HG02588 (cell line): ENCODE data around the gene STX18.
"Not testable (repeated sequence)": the region's sequence is repeated elsewhere in the genome, so short reads cannot be mapped to it uniquely, and the experiment has no call there.

Source experiments
- ATAC-seq: cut with Tn5 transposase; IDR thresholded peaks from one replicate; pipeline ENCODE4 v1.9.1; 2021; ENCODE audit warnings: mild to moderate bottlenecking, moderate library complexity; ENCODE audit not compliant: unreplicated experiment

Gene STX18

DNA sequence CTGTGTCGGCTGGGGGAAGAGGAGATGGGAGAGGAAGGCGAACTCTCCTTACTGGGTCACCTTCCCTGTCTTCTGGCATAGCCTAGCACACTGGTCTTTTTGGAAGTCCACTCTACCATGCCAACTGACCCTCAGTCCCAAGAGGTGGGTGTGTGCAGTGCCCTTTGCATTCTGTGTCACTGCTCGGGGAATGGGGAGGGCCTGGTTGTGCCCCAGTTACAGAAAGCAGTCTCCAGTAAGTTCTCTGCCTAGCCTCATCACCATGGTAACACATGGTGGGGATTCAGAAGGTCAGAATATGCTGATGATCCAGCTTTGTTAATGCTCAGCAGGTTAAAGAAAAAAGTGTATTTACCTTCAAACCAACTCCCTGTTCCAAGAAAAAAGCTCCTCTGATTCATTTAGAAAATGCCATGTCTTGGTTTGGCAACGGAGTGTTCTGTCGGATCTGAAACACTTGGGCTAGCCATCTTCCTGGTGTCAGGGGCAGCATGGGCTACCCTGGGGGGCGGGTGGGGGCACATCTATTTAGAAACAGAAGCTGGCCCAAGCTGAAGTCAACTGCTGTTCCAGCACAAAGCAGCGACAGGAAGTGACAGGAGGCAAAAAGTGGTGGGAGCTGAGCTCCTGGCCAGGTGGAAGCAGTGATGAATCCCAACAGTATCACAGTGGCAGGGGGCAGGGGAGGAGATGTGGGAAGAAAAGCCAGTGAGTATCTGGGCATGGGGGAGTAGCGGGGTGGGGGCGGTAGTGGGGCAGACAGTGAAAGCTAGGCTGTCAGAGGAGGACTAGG, 117.9 kb downstream of the STX18 start:
- no peak for ATAC-seq

DNA sequence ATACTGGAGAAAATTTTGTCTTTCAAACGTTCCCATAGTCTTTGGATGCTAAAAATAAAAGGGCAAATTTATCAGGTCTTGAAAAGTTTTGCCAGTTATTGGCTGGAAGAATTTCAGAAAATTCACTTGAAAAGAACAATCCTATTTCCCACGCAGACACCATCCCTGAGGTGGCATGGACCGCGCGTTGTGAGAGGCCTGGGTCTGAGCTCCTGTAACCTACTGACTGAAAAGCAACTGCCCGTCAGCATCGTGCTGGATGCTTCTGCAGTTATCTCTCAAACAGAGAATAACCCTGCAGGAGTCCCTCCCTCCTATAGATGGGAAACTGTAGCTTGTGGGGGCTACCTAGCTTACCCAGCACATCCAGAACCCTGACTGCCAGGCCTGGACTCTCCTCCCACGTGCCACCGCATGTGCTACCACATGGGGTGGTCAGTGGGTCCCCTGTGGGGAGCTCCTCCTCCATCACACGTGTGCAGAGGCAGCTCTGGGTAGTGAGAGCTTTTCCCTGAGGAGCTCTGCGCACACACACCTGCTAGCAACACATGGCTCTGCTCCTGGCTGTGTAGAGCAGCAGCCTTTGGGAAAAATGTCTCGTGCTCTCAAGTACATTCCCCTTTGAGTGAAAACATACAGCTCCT, 118.9 kb downstream of the STX18 start:
- no peak for ATAC-seq

DNA sequence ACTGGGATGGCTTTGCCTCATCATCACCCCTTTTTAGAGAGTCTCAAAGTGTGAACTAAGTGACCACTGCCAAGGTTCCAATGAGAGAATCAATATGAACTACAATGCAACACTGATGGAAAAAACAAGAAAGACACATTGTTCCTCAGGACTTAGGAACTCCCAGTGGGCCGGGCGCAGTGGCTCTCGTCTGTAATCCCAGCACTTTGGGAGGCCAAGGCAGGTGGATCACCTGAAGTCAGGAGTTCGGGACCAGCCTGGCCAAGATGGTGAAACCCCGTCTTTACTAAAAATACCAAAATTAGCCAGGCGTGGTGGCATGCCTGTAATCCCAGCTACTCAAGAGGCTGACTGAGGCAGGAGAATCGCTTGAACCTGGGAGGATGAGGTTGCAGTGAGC, 119.7 kb downstream of the STX18 start:
- ATAC-seq, result not testable (repeated sequence)

DNA sequence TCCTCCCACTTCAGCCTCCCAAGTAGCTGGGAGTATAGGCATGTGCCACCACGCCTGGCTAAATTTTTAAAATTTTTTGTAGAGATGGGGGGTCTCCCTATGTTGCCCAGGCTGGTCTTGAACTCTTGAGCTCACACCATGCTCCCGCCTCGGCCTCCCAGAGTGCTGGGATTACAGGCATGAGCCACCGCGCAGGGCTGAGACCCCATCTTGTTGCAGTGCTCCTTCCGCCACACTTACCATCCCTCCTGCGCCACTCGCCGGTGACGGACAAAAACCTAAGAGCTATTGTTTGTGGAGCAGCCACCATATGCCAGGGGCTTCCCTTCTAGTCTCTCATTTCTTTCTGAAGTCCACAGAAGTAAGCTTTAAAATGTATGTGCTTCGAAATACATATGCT, 120.5 kb downstream of the STX18 start:
- ATAC-seq, result no peak

DNA sequence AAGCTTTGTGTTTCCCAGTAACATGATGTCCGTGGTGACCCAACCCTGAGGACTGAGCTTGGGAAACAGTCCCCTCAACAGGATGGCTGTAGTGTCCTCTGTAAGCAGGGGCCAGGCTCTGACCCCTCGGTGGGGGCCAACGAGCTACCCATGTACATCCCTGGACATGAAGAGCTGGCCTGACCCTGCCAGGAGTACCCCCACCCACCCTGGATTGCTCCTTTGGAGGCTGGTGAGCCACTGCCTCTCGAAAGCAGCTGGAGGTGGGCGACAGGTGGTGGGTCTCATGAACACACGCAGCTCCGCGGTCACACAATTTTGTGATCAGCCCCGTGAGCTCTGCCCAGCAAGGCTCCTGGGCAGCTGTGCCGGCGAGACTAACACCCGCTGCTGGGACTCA, 121.4 kb downstream of the STX18 start:
- no peak for ATAC-seq

DNA sequence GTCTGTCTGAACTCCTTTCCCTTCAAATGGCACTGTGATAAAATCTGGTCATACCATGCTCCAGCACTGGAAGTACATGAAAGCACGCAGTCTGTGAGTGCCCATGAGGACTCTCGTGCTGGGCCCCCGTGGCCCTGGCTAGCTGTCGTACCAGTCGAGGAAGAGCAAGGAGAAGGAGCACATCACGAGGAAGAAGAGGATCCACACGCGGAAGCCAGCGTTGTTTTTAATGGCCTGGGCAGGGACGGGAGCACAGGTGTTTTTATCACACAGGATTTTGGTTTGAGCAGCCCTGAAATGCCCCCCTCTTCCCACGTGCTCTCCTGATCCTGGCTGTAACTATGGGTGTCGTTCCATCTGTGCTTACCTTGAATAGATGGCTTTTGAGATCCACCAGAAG, 122.0 kb downstream of the STX18 start:
- no peak for ATAC-seq

DNA sequence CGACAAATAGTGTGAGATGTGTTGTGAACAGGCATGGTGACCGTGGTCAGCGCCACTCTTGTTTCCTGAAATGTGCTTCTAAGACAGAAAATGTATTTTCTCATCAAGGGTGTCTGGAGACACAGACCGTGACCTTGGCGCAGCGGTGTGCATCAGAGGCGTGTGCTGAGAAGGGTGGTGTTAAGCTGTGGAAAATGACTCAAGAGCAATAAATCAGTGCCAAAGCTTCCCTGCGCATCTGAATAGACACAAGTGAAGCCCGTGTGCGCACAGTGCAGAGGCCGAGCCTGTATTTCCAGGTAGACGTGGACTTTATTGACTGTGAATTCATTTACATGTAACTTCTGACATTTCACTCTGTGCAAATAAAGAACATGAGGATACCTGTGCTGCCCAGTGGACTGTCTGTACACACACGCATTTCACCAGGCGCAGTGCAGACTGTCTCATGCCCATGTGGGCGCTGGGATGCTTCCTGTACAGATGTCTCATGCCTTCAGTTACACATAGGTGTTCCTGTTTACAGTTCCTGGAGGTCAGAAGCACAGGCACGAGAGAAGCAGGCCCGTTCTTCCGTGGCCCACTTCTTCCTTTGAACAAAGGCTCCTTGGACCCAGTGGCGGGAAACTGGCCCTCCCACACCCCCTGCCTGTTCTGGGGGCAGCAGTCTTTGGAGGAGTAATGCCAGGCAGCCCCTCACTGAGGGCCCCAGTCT, 123.0 kb downstream of the STX18 start:
- no peak for ATAC-seq

DNA sequence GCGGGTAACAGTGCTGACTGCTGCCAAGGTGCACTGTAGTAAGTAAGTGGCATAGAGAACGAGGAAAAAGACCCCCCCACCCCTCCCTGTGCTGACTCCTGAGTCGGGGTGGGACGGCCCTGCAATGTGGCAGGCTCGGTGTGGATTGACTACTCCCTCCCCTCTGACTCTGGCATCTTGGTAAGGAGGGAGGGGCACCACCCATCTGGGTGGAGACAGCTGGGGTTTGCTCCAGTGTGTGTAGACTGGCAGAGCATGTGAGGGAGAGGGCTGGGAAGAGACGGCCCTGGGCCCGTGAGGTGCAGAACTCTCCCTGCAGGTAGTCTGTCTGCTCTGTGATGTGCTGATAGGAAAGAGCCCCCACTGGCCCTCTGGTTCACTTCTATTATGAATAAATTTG, 124.0 kb downstream of the STX18 start:
- no peak for ATAC-seq

DNA sequence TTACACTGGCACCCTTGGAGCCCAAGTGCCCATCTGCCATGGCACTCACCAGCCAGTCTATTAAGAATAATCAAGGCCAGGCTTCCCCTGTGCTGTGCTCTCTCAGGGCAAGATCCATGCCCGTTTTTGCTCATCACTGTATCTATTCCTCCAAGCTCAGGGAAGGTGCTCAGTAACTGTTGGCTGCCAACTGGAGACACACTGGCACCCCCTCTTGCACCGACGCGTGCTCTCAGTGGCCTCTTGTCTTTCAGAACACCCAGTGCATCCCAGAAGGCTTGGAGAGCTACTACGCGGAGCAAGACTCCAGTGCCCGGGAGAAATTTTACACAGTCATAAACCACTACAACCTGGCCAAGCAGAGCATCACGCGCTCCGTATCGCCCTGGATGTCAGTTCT, 124.9 kb downstream of the STX18 start:
- ATAC-seq, result no peak

DNA sequence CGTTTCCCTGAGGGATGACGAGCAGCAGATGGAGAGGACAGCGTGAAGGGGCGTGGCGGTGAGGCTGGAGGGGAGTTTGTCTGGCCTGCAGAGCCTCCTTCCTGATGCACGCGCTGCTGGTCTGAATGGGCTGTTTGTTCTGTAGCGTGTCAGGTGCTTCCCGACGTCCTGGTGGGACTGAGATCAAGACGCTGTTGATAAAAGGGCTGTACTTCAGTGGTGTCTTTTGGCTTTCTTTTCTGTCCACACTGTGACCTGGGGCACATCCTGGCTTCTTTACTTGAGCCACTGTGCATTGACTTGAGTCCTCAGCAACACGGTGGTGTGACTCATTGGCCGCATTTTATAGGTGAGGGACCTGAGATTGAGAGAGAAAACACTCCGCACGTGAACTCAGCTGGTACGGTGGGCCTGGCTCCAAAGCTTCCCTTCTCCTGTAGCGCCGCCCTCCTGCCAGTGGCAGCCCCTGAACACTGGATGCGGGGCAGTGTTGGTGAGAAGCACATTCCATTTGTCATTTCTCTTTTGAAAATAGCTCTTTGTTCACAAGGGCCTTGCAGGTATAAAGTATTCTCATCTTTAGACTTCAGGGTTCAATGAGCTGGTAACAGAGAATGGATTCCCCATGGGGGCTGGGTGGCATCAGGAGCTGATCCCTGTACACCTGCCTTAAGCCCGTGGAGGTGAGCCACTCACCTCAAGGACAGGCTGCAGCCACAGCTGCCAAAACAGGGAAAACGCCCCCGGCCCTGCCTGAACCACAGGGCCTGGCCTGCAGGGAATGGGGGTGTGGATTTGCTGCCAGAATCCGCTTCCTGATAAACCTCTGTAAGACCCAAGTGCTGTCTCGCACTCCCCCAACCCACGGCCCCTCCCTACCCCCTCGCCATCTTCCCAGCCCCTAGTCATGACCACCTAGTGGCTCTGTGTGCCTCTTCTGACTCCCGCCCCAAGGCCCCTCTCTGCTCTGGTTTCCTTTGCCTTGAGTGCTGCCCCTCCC, 125.7 kb downstream of the STX18 start:
- no peak for ATAC-seq

DNA sequence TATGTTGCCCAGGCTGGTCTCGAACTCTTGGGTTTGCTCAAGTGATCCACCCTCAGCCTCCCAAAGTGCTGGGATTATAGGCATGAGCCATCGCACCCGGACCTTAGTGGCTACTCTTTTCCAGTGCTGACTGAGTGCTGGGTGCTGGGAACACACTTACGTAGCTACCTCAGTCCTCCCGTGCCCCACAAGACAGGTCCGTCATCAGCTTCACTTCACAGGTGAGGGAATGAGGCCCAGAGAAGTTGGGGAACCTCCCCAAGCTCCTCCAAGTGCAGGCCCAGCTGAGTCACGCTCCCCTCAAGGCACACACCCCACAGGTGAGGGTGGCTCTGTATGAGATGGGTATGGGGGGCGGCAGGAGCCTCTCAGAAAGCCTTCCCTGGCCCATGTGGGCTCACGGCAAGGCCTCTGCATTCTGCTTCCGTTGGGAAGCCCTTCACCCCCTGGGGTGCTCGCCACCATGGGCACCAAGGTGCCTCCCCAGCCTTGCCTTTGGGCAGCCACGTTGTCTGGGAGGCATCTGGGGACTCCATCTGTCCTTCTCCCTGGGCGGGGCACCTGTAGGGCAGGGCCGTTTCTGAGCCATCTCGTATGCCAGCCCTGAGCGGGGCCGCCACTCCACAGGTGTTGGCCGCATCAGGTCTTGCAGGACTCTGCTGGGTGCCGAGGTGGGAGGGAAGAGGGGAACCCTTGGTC, 126.6 kb downstream of the STX18 start:
- ATAC-seq, result no peak

DNA sequence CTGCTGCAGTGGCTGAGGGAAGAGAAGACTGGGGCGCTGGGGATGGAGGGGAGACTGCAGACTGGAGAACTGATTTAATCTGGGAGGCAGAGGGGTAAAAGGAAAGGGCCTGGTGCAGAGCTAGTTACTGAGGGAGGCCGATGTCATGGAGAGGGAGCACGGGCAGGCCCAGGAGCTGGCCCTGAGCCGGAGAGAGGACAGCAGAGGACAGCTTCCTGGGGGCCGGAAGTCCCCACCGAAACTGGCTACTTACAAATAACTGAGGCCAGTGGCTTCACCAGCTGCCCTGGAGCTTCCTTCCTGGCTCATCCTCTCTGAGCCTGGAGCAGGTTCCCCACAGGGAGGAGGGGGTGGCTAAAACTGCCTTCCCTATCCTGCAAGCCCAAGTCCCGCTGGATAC, 128.0 kb downstream of the STX18 start:
- ATAC-seq, result no peak

DNA sequence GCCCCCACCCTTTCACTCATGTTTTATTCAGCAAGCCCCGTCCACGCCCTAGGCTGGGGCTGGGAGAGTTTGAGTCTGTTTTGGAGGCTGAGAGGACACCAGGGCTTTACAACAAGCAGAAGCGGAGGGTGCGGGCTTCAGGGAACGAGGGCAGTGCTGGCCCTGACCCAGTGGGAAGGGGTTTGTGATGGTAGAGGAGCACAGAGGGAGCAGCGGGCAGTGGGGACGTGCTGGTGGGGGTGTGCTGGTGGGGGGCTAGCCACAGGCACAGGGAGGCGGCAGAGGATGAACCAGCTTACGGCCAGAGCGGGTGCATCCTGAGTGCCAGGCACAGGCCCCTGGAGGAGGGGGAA, 128.5 kb downstream of the STX18 start:
- ATAC-seq, result no peak

DNA sequence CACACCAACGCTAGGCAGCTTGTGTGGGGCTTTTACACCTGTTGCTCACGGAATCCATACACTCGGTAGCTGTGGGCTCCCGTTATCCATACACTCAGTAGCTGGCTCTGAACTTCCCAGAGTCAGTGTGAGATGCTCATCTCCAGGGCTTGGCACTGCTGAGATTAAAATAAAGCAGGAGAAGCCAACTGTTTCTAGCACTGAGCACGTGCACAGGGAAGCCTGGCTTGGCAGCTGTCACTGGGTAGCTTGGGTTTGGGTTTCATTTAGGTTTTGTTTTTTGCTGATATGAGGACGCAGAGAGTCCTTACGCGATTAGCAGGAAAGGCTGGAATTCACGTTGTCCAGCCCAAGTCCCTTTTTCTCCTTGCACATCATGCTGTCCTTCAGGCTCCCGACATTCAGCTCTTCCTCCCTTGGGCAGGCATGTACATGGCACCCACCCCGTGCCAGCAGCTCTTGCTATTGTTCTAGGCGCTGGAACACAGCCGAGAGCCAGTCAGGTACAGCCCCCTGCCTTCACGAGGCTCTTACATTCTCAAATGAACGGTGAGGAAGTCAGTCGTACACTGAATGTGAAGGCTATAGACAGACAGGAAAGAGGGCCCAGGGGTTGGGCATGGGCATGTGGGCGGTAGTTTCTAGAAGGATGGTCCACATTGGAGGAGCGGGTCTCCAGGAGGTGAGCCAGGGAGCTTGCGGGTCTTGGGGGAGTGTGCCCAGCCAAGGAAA, 129.0 kb downstream of the STX18 start:
- ATAC-seq, result no peak

DNA sequence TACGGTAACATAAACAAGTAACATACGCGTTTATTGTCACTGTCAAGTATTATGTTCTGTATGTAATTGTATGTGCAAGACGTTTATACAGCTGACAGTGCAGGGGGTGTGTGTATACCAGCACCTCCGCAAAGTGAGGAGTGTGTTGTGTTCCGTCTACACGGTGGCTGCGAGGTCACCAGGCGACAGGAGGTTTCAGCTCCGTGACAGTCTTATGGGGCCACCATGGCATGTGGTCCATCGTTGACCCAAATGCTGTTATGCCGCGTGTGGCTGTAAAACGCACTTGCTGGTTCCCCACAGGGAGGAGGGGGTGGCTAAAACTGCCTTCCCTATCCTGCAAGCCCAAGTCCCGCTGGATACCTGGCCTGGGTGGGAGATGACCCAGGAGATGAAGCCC, 129.9 kb downstream of the STX18 start:
- ATAC-seq, result no peak

DNA sequence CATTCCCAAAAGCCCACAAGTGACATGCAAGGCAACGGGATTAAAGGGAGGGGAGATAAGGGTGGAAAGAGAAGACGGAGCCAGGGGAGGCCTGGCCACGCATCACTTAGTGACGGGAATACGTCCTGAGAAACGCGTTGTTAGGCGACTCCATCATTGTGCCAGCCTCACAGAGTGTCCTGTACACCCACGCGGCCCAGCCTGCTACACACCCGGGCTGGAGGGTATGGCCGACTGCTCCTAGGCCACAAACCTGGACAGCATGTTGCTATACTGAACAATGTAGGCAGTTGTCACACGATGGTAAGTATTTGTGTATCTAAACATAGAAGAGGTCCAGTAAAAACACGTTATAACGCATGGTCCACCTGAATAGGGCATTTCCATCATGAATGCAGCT, 131.6 kb downstream of the STX18 start:
- no peak for ATAC-seq

DNA sequence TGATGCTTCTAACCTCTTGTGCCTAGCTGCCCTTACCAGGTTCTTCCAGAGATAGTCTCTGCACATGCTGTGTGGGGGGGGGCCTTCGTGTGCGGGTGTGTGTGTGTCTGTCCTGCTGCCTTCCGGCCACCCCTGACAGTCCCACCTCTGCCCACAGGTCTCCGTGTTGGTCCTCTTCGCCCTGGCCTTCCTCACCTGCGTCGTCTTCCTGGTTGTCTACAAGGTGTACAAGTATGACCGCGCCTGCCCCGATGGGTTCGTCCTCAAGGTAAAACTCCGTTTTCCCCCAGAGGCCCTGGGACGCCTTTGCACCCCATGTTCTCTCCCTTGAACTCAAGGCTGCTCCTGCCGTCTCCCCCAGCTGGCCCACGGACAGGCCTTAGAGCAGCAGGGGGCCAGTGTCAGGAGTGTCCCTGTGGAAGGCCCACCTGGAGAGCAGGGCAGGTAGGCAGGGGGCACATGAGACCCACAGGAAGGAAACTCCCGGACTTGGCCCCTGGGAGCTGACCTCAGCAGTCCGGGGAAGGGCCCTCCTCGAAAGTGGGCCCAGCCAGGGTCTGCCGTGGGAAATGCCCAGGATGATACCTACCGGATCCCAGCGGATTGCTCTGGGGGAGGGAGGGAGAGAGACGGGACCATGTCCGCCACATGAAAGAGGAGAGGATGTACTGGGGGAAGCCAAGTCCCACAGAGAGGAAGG, 132.3 kb downstream of the STX18 start:
- no peak for ATAC-seq

DNA sequence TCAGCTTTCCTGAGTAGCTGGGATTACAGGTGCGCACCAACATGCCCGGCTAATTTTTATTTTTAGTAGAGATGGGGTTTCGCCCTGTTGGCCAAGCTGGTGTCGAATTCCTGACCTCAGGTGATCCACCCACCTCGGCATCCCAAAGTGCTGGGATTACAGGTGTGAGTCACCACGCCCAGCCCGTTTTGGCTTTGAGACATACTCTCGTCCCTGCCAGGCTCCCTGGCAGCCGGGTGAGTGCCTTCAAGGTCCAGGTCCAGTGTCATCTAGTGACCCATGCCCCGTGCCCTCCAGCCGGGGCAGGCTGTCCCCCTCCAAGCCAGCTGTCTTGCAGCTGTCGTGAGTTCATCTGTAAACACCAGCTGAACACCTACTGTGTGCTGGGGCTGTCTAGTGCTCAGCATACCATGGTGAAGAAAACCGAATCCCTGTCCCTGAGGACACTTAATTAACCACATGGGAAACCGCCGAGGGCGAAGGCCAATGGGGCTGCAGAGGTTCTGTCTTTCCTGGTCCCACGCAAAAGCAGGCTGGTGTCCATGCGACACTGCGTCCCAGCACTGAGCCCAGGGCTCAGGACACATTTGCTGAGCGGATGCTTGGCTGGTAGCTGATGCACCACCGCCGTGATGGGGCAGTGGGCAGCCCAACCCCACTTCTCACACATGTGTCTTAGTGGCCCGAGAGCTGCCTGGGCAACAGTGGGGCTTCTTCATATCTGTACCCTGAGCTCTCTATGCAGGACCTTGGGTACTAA, 133.1 kb downstream of the STX18 start:
- ATAC-seq, result no peak
